ENCODE data around the gene STON1.
A peak's percentile ranks its signal among the peaks of the same experiment; 100 is the strongest.
"Not testable (repeated sequence)": the region's sequence is repeated elsewhere in the genome, so short reads cannot be mapped to it uniquely, and the experiment has no call there.

STON1 gene

DNA sequence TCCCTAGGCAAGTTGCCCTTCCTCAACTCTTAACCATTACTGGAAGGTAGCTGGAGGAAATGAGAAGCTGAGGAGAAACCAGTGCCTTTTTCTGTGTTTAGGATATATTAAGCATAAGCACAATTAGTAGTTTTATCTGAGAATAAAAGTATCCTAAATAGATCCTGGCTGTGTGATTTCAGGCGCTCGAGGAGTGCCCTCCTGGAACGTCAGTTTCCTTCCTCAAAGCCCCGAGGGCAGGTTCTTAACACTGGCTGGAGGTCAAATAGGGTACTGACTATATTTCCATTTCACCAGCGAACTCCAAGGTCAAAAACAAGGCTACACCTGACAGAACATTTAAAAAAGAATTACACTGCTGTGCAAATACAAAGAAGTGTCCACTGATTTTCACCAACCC, 1.5 kb upstream of the STON1 start:
- DNase-seq, result no peak

DNA sequence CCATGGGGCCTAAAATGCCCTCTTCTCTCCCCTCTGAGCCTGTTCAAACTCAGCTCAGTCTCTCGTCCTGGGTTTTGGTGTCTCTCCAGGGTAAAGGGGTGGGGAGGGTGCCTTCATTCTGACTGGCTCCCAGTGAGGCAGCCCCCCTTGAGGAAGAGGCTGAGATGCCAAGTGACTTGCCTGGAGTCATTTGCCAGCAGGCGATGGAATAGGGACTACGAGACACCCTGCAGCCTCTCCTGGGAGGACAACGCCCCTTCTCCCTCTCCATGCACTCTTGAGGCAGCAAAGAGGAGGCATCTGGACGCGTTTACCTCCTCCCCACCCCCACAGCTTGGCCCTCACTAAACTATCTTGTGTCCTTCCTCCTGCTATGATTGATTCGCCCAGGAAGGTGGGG, 760 bp upstream of the STON1 start:
- DNase-seq, result no peak

DNA sequence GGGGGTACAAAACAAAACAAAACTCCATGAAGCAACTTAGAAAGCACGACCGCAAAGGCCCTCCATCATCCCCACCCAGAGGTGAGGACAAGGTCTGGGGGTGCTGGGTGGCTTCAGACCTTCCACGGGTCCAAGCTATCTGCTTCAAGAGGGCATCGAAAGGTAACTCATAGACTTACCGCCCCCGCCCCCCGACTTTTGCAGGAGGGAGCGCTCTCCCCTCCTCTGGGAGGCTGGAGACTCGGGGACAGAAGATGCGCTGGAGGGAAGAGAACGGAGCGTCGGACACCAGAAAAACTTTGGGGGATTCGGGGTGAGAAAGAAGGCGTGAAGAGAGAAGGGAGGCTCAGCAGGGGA, 300 bp upstream of the STON1 start:
- DNase-seq, result peak; percentile 20

DNA sequence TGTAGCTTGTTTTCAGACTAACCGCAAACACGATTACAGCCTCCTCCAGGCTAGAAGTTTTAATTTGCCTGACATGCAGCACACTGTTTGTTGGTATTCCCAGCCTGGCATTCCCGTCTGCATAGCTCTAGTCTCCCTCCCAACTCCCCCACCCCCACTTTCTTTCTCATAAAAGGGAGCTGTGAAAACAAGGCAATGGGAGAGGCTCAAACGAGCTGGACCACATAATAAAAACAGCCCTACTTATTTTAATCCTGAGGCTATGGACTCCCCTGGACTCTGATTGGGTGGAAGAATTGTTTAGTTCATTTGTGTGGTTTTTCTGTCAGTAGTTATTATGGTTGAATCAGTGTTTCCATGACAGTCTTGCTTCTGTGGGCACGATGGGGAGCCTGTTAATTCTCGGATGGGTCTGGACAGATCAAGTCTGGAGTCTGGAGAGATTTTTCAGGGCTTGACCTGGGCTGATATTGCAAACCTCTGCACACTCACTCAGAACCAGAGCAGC, 1.2 kb downstream of the STON1 start:
- peak; percentile 58 for DNase-seq

DNA sequence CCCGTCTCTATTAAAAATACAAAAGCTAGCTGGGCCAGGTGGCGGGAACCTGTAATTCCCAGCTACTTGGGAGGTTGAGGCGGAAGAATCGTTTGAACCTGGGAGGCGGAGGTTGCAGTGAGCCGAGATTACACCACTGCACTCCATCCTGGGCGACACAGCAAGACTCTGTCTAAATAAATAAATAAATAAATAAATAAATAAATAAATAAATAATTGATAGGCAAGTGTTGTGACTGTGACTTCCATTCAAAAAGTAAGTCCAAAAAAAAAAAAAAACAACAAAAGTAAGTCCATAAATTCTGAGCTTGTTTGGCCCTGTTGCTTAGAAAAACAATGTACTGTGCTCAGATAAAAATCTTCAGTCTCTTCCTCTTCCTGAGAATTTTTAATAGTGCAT, 2.2 kb downstream of the STON1 start:
- DNase-seq, result no peak

DNA sequence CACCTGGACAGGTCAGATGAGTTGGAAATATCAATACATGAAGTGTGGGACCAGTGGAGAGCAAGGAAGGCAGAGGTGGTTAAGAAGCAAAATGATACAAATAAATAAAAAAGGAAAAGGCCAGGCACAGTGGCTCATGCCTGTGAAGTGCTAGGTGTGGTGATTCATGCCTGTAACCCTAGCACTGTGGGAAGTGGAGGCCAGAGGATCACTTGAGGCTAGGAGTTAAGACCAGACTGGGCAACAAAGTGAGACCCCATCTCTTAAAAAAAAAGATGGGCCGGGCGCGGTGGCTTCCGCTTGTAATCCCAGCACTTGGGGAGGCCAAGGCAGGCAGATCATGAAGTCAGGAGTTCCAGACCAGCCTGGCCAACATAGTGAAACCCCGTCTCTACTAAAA, 2.9 kb downstream of the STON1 start:
- DNase-seq, result no peak

DNA sequence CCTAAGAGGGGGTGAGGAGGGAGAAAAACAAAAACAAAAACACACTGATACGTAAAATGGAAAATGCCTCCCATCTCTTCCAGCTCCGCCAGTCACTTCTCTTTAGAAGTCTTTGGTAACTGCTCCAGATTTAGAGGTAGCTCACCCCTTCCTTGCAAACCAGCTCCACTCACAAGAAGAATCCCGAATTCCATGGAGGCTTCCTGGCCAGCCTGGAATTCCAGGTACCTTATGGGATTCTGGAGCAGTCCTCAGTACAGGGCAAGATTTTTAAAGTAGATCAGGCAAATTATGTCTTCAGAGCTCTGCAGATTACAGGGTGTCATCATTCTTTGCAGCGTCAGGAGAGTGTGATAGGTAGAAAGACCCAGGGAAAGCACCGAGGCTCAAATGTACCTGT, 4.8 kb downstream of the STON1 start:
- no peak for DNase-seq

DNA sequence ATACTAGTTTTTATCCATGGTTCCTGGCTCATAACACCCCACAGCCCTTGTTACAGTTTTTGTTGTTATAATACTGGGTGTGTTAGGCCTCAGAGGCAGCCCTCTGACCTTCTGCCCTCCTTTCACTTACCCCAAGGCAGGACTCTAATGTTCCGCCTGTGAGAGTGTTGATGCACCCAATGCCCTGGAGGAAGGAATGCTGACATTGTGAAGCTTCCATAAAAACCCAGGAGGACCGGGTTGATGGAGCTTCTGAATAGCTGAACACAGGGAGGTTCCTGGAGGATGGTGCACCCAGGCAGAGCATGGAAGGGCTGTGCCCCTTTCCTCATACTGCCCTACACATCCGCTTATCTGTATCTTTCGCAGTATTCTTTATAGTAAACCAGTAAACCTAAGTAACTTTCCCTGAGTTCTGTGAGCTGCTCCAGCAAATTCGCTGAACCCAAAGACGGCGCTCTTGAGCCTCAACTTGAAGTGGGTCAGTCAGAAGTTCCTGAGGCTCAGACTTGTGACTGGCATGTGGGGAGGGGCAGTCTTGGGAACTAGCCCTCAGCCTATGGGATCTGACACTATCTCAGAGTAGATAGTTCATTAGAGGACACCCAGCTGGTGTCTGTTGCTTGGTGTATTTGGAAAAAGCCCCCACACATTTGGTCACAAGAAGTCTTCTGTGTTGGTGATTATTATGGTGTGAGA, 10.4 kb downstream of the STON1 start:
- DNase-seq, result no peak

DNA sequence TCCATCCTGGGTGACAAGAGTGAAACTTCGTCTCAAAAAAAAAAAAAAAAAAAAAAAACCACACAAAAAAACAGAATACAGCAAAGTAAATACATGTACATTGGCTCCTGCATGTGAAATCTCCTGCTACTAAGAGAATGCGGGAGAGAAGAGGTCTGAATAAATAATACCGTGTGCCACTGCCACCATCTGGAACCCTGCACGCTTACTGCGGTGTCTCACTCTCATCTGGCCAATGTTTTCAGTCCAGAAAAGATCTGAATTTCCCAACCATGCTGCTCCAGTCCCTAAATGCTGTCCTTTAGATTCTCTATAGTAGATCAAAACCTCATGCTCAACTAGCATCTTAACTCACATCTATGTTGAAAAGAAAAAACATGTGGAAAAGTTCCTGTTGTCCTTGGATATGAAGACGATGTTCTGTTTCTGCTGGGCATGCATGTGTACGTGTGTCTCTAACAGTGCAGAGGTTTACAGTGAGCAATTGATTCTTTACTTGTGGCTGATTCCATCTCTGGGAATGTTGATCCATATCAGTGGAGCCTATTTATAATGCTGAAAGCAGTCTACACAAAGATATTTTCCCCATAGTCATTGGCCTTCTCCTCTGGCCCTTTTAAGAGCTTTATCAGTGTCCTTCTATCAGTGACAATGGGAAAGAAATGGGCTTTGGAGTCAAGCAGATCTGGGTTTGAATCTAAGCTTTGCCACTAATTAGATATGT, 11.9 kb downstream of the STON1 start:
- DNase-seq, result no peak

DNA sequence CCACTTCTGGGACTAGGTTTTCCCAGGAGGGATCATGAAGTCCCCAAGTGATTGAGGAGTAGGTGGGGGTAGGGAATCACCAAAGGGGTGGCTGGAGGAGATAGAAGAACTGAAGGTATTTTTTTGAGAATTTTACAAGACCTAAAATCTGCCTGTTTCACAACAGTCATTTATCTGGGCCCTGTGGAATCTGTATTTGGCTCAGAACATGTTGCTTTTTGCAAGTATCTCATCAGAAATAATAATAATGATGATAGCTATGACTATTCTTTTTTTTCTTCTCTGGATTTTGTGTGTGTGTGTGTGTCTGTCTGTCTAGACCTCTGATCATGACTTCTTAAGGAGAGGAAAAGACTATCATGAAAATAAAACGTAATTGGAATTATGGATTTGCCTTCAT, 13.9 kb downstream of the STON1 start:
- no peak for DNase-seq

DNA sequence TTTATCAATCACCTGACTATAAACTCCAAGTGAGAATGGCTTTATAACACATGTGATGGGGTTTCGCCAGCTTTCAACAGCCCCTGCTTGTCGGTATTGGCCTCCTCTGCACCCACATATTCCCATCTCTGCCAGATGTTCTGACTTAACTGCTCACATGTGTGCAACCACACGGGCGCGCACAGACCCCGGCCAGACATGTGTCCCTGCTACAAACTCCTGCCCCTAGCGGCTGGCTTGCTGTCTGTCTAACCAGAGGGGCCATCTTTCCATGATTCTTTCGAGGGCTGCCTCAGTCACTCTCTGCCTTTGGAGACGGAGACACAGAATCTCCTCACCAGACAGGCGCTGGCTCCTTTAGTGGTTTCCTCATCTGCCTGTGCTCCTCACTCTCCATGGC, 15.3 kb downstream of the STON1 start:
- DNase-seq, result no peak

DNA sequence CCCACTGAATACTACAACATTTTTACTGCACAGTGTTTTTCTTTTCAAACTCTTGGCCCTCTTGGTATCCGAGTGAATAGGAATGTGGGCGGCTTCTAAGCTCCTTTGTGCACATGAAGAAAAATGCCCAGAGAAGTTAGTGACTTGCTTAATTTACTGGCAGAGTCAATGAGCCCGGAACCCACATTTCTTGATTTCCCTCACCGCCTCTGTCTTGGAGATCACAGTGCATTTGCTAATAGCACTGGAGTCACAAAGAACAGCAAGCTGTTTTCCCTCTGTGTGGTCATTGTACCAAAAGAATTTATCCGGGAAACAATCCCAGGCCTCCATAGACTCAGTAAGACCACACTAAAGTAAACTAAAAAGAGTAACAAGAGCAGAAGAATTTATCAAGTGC, 18.9 kb downstream of the STON1 start:
- no peak for DNase-seq

DNA sequence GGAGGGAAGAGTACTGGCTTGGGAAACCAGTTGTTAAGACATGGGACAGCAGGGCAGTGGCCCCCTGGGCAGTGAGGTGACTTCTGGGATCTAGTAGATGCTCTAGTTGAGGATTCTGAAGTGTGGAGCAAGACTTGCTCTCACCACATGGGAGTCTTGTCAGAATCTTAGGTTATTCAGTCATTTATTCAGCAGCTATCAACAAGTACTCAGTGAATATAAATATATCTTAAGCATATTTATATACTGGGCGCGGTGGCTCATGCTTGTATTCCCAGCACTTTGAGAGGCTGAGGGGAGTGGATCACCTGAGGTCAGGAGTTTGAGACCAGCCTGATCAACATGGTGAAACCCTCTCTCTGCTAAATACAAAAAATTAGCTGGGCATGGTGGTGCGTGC, 20.0 kb downstream of the STON1 start:
- no peak for DNase-seq

DNA sequence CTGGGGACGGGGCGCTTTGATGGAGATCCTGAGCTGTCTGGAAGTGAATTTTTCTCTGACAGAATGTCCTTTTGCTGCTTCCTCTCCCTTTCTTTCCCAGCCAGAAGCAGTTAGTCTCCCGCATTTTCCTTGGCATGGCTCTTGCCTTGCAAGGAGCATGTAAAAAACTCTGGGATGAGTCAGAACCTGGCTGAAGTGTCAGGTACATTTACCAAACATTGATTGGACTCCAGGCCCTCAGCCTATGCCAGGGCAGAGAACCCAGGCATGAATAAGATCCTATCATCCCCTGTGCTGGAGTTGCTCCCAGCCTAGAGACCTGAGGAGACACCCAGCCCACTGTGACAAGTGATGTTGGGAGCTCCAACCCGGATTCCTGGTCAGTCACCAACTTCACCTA, 21.6 kb downstream of the STON1 start:
- DNase-seq, result no peak

DNA sequence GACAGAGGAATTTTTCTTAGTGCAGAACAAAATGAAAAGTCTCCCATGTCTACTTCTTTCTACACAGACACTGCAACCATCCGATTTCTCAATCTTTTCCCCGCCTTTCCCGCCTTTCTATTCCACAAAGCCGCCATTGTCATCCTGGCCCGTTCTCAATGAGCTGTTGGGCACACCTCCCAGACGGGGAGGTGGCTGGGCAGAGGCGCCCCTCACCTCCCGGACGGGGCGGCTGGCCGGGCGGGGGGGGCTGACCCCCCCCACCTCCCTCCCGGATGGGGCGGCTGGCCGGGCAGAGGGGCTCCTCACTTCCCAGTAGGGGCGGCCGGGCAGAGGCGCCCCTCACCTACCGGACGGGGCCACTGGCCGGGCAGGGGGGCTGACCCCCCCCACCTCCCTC, 25.1 kb downstream of the STON1 start:
- DNase-seq, result not testable (repeated sequence)

DNA sequence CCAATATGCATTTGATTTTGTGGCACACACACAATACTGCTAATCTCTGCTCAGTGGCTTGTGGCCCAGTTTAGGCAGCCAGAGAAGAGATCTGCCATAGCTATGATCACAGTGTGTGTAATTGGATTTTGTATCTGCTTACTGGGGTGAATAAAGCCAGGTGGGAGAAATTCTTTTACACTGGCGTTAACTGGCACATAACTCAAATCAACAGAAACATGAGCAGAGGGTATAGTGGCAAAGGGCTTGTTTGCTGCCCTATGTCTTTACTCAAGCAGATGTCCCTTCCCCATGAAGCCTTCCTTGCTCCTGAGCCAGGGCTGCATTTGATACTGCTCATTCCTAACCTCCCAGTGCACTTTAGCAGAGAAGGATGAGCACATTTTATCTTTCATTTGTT, 28.5 kb downstream of the STON1 start:
- no peak for DNase-seq

DNA sequence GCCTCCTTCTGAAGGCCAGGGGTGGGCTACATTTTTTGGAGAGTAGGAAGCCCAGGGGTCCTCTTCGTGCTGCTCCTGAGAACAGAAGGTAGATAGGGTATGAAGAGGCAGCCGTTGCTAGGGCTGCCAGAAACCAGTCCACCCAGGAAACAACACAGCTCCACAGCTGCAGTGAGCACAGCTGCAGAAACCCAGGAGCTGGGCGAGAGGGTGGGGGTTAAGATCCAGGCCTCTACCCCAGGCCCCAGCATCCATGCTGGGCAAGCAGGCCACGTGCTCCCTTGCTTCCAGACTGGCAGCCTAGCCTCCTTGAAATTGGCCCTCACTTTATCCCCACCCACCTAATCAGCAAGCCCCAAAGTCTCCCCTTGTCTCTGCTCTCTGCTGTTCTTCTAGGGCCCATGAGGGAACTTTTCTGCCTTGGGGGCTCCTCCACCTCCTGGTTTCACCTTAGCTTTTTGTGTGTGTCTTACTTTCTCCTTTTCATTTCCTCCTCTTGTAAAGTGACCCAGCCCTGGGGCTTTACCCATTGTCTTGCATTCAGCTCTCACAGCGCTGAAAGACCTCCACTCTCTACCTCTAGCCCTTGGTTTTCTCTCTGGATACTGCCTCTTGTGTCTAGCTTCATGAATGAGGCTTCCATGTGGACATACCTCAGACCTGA, 30.7 kb downstream of the STON1 start:
- no peak for DNase-seq

DNA sequence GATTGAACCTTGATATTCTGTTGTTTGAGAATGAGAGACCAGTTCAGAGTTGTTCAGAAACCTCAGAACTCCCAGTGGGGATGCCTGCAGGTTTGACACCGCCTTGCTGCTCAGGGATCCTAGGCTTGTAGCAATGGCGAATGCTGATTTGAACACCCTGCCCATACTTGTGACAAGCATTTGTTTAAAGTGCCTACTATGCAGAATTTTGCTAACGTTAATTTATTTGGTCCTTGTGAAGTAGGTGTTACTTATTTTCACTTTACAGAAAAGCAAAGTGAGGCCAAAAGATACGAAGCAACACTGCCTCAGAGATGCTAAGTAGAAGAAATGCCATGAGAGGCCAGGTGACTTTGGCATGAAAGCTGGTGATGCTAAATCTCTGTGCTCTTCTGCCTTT, 32.3 kb downstream of the STON1 start:
- DNase-seq, result no peak

DNA sequence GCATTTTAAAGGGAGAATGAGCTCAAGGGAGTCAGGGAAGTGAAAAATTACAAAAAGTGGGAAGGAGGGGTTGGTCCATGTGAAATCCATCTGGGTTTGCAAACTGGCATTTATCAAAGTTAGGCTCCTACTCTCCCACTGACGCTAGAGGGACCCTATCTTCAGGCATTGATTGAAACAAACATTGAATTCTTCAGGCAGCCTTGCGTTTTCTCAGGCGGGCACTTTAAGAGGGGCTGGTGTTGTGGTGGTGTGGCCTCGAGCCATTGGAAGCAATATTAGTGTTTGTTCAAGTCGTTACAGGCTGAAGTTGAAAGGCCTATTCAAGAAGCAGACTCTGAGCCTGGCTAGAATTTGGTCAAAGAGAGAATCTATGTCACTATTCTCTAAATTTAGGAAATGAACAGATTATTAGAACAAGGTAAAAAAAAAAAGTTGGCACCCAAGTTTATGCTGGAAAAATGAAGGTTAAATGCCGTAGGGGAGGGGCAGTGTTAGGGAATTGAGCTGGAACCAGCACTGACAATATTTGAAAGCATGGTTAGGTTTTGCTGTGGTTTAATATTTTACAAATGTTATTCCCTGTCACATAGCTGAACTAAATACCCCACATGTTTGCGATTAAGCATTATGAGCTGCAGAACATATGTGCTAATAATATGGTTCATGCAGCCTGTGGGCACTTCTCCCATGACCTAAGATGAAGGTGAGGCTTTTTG, 36.8 kb downstream of the STON1 start:
- no peak for DNase-seq

DNA sequence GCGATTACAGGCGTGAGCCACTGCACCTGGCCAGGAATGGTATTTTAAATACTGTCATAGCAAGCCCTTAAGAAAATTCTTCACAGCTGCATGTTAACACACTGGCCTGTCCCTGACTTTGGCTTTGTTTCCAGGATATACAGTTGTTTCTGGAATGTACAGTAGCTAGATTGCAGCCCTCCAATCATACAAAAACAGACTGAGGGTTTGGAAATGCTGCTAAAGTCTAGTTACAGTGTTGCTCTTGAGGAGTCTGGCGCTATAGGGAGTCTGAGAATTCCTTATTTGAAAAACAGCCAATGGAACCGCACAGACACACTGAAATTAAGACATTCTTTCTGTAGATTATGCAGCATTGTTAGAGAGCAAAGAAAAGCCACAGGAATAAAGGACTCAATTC, 37.7 kb downstream of the STON1 start:
- no peak for DNase-seq

DNA sequence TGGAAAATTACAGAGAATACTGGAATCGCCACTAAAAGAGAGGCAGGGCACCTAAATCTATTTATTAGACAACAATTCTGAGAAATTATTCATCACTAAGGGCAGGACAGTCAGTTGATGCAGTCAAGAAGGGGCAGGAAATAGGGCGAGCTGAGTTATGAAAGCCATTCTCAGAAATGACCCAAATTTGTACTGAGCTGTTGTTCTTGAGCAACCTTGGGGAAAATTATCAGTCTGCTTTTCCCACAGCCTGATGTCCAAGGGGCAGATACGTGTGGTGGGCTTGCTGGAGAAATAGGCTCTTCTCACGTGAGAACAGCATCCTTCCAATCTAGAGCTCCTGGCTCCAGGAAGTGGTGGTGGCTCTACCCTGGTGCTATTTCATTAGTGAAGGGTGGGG, 38.6 kb downstream of the STON1 start:
- no peak for DNase-seq

DNA sequence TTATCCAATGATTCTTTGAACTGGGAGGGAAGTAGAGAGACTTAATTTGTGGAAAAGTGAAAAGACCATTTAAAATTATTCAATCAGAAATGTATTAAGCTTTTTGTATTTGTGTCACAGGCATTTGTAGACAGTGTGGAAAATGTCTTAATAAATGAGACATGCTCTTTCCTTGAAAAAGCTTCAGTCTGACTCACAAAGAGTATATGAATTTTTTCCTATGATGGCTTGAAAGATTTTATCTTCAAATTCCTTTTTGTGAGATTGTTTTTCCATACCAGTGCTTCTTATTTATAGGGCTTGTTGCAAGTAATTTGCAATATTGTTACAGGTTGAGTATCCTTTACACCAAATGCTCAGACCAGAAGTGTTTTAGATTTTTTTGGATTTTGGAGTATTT, 39.5 kb downstream of the STON1 start:
- no peak for DNase-seq

DNA sequence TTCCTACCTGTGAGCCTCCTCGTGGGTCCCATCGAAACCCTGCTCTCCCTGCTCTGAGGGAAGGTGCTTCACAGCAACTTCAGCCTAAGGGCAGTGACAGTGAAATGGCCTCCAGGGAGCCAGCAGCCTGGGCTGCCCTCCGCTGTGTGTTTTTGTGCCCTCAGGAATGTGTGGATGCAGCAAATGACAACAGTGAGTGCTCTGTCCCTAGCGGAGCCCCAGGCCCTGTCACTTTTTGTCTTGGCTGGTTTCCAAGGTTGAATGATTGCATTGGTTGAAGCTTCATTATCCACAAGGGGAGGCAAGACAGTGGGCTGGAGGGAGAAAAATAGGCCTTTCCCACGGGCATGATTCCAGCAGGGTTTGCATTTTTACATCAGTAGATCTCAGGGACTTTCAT, 42.9 kb downstream of the STON1 start:
- DNase-seq, result no peak
